Measurements from ENCODE around the gene PIWIL4. TPM values are rescaled to one million over a fixed set of nuclear protein-coding genes. Genes with fewer than 3 reads are reported as not detected.

The PIWIL4 gene
- total RNA-seq, 1 experiment from 2014 or later, result not detected

- Histone ChIP-seq H3K56ac (ENCODE audit: insufficient read length, low read depth, low read length) (no peak overlapping the region), H3K27ac (ENCODE audit: insufficient read length, low read depth, low read length) (no peak overlapping the region), H3K79me2 (ENCODE audit: insufficient read depth, low read length) (0 out of 2 replicates have a peak, but pooled peaks cover 1% of the 10 kb centered on the region), H3K27me3 (ENCODE audit: insufficient read depth, low read length) (no peaks in the 10 kb centered on the region), H3K4me1 (ENCODE audit: insufficient read depth, low read length) (peaks cover 5% of the 10 kb centered on the region), H3K9ac (ENCODE audit: extremely low read depth, insufficient read length, low read length) (no peak overlapping the region), H3K9me3 (ENCODE audit: control insufficient read depth, low read depth, low read length) (peaks cover 15% of the 10 kb centered on the region), H3K18ac (ENCODE audit: insufficient read length, low read depth, low read length) (no peak overlapping the region), H3K4ac (ENCODE audit: low read depth, low read length) (no peak overlapping the region), H3K79me1 (ENCODE audit: insufficient read depth, low read depth, low read length, poor library complexity, severe bottlenecking) (no peaks in the 10 kb centered on the region), H2AK5ac (ENCODE audit: insufficient read length, low read length) (no peak overlapping the region), H2BK5ac (ENCODE audit: insufficient read length, low read length) (no peak overlapping the region), H4K8ac (replicated peaks; ENCODE audit: insufficient read length, low read depth, low read length) (no peak overlapping the region), H2BK120ac (ENCODE audit: low read depth, low read length, poor library complexity, severe bottlenecking) (no peak overlapping the region), H2BK20ac (ENCODE audit: low read depth, low read length, poor library complexity, severe bottlenecking) (no peak overlapping the region), H4K20me1 (ENCODE audit: control insufficient read depth, insufficient read depth, insufficient read length) (no peaks in the 10 kb centered on the region), H4K91ac (ENCODE audit: insufficient read length, low read depth, low read length) (no peak overlapping the region), H3K23ac (ENCODE audit: insufficient read length, low read depth, low read length) (no peak overlapping the region), H2BK12ac (ENCODE audit: insufficient read length, low read depth, low read length) (no peak overlapping the region), H3K14ac (ENCODE audit: insufficient read depth, low read length) (no peak overlapping the region), H3K23me2 (ENCODE audit: insufficient read length, low read depth, low read length, poor library complexity, severe bottlenecking) (no peaks in the 10 kb centered on the region), H3K4me2 (ENCODE audit: insufficient read depth, insufficient read length, low read length) (no peak overlapping the region), H2AFZ (ENCODE audit: low read length) (no peak overlapping the region), H3T11ph (ENCODE audit: low read length) (no peak overlapping the region), H2BK15ac (ENCODE audit: low read depth, low read length) (no peak overlapping the region), H4K5ac (ENCODE audit: insufficient read length, low read depth, low read length) (no peak overlapping the region)
- no peak overlapping the region; a peak in 1 of 7 replicates for H3K27ac Mint-ChIP-seq
- H3K4me3 Mint-ChIP-seq, result no peak overlapping the region
- H3K4me1 Mint-ChIP-seq, result peaks cover 11 to 24% of the 10 kb centered on the region in 2 experiments
- no CpG with 5 or more reads among the region's 7 CpGs for WGBS (ENCODE audit: extremely low coverage, insufficient read length, low lambda C conversion rate)
- TF ChIP-seq, protein P1, sequence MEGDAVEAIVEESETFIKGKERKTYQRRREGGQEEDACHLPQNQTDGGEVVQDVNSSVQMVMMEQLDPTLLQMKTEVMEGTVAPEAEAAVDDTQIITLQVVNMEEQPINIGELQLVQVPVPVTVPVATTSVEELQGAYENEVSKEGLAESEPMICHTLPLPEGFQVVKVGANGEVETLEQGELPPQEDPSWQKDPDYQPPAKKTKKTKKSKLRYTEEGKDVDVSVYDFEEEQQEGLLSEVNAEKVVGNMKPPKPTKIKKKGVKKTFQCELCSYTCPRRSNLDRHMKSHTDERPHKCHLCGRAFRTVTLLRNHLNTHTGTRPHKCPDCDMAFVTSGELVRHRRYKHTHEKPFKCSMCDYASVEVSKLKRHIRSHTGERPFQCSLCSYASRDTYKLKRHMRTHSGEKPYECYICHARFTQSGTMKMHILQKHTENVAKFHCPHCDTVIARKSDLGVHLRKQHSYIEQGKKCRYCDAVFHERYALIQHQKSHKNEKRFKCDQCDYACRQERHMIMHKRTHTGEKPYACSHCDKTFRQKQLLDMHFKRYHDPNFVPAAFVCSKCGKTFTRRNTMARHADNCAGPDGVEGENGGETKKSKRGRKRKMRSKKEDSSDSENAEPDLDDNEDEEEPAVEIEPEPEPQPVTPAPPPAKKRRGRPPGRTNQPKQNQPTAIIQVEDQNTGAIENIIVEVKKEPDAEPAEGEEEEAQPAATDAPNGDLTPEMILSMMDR (conservative IDR thresholded peaks at IDR 0.05), result no peak
- no peaks in the 10 kb centered on the region for H3K27me3 Mint-ChIP-seq (ENCODE audit: low read depth)
- no peak for DNase-seq
- peaks cover 8 to 15% of the 10 kb centered on the region in 2 experiments for H3K9me3 Mint-ChIP-seq
- H3K36me3 Mint-ChIP-seq (ENCODE audit: insufficient read depth in 1 of 3, low read depth in 3 of 3), result peaks cover 22 to 36% (median 33%) of the 10 kb centered on the region in 3 experiments
Observed at GRCh38 chr11:94666792-94667721, 99.9 kb downstream of the PIWIL4 start.
